ENCODE measurements around the gene IL1RAPL2.

DNA sequence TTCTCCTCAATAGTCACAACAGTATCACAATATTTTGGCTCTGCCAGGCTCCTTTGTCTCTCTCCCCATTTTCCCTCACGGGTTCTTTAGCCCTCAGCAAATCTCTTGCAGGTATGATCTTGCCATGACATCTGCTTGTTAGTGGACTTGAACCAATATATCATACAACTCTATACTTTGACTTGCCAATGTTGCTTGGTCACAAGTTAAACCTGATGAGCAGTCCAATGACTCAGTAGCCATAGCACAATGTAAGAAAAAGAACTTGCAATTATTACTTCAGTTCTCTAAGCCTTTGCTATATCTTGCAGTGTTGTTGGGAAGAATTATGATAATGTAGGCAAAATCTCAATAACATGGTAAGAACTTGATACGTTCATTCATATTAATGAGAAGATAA lies 1081.8 kb downstream of the IL1RAPL2 start:
- TF ChIP-seq, protein P1, sequence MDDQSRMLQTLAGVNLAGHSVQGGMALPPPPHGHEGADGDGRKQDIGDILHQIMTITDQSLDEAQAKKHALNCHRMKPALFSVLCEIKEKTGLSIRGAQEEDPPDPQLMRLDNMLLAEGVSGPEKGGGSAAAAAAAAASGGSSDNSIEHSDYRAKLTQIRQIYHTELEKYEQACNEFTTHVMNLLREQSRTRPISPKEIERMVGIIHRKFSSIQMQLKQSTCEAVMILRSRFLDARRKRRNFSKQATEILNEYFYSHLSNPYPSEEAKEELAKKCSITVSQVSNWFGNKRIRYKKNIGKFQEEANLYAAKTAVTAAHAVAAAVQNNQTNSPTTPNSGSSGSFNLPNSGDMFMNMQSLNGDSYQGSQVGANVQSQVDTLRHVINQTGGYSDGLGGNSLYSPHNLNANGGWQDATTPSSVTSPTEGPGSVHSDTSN (IDR thresholded peaks at IDR 0.05): no peak
- TF ChIP-seq RCOR1 (IDR thresholded peaks at IDR 0.05; ENCODE audit: low read depth, low read length): no peak
